GM21423 (cell line): ENCODE measurements around the gene NF1.
"Not testable (repeated sequence)": the region's sequence is repeated elsewhere in the genome, so short reads cannot be mapped to it uniquely, and the experiment has no call there.

Experiments used
- ATAC-seq: cut with Tn5 transposase; IDR thresholded peaks from one replicate; pipeline ENCODE4 v1.9.1; 2021; ENCODE audit warnings: mild to moderate bottlenecking, moderate library complexity; ENCODE audit not compliant: unreplicated experiment

The NF1 gene

GRCh38 chr17:31172388-31172787 lies 77.6 kb downstream of the NF1 start:
- ATAC-seq: no peak

GRCh38 chr17:31174215-31174614 lies 79.4 kb downstream of the NF1 start:
- no peak for ATAC-seq

GRCh38 chr17:31175237-31175636 lies 80.5 kb downstream of the NF1 start:
- no peak for ATAC-seq

GRCh38 chr17:31176143-31176542 lies 81.4 kb downstream of the NF1 start:
- ATAC-seq: not testable (repeated sequence)

- ATAC-seq: not testable (repeated sequence)
Observed at GRCh38 chr17:31178951-31179350, 84.2 kb downstream of the NF1 start.

GRCh38 chr17:31195305-31195704 lies 100.5 kb downstream of the NF1 start:
- no peak for ATAC-seq

- ATAC-seq: no peak
Observed at GRCh38 chr17:31198026-31198425, 103.2 kb downstream of the NF1 start.

GRCh38 chr17:31198666-31199065 lies 103.9 kb downstream of the NF1 start:
- not testable (repeated sequence) for ATAC-seq

- ATAC-seq: no peak
Observed at GRCh38 chr17:31200287-31200686, 105.5 kb downstream of the NF1 start.

- no peak for ATAC-seq
Observed at GRCh38 chr17:31202968-31203367, 108.2 kb downstream of the NF1 start.

GRCh38 chr17:31211352-31212012 lies 116.7 kb downstream of the NF1 start:
- no peak for ATAC-seq

- no peak for ATAC-seq
Observed at GRCh38 chr17:31216031-31216751, 121.4 kb downstream of the NF1 start.

GRCh38 chr17:31224366-31224765 lies 129.6 kb downstream of the NF1 start:
- ATAC-seq: no peak

GRCh38 chr17:31225831-31226230 lies 131.1 kb downstream of the NF1 start:
- ATAC-seq: no peak

GRCh38 chr17:31226373-31226772 lies 131.6 kb downstream of the NF1 start:
- ATAC-seq: no peak

GRCh38 chr17:31226950-31227349 lies 132.2 kb downstream of the NF1 start:
- no peak for ATAC-seq

GRCh38 chr17:31231852-31232251 lies 137.1 kb downstream of the NF1 start:
- ATAC-seq: no peak

- ATAC-seq: no peak
Observed at GRCh38 chr17:31235110-31235509, 140.3 kb downstream of the NF1 start.

- ATAC-seq: no peak
Observed at GRCh38 chr17:31236137-31236536, 141.4 kb downstream of the NF1 start.

- no peak for ATAC-seq
Observed at GRCh38 chr17:31236712-31237111, 141.9 kb downstream of the NF1 start.

GRCh38 chr17:31241116-31241515 lies 146.3 kb downstream of the NF1 start:
- no peak for ATAC-seq

GRCh38 chr17:31248986-31249834 lies 154.4 kb downstream of the NF1 start:
- ATAC-seq: no peak
